CD4-positive, alpha-beta T cell (primary cell): ENCODE data around the gene SCAPER. TPM values are rescaled to one million over a fixed set of nuclear protein-coding genes. Genes with fewer than 3 reads are reported as not detected.
"Not testable (repeated sequence)": the region's sequence is repeated elsewhere in the genome, so short reads cannot be mapped to it uniquely, and the experiment has no call there.

Experiments
- ATAC-seq: fragments of 200-7000 bp; cut with Tn5 transposase; one replicate; pipeline ENCODE4 v1.10.0; 2022; ENCODE audit warnings: mild to moderate bottlenecking; ENCODE audit not compliant: poor library complexity
- CTCF ChIA-PET: fragments of 350-600 bp; sonication (Branson Sonifier 250); formaldehyde crosslinking; loops from one replicate; lab custom pipeline; 2021; ENCODE audit warnings: antibody characterized with exemption, inconsistent platforms; lab: Charles Lee
- POLR2A ChIA-PET: fragments of 350-600 bp; sonication (Branson Sonifier 250); formaldehyde crosslinking; loops from one replicate; lab custom pipeline; 2021; ENCODE audit warnings: antibody characterized with exemption, inconsistent platforms; lab: Charles Lee
- DNase-seq, 14 experiments: peaks; one replicate each; pipeline ENCODE4 v3.0.0-alpha.2; 2013 to 2020; ENCODE audit warnings: mixed read lengths in 2 of 14
- H3K27ac ChIP-seq, 2 donors: one replicate each; pipeline versions ENCODE4 v1.5.1 to v1.7.0; 2013; ENCODE audit warnings: low read length in 2 of 2, low read depth in 1 of 2, mild to moderate bottlenecking in 1 of 2
- H3K27me3 ChIP-seq, 2 experiments: 1 replicate in 1 of 2; 2 replicates in 1 of 2; pipeline versions ENCODE4 v1.6.1 to v1.7.0; 2013; ENCODE audit warnings: low read length in 2 of 2, control low read depth in 1 of 2, mild to moderate bottlenecking in 1 of 2, moderate library complexity in 1 of 2; ENCODE audit not compliant: insufficient read depth in 2 of 2, control insufficient read depth in 1 of 2
- H3K36me3 ChIP-seq: one replicate; pipeline ENCODE4 v1.6.1; 2013; ENCODE audit warnings: low read length, control low read depth; ENCODE audit not compliant: insufficient read depth
- H3K4me1 ChIP-seq: one replicate; pipeline ENCODE4 v1.6.1; 2013; ENCODE audit warnings: low read length, control low read depth; ENCODE audit not compliant: insufficient read depth
- H3K4me3 ChIP-seq: one replicate; pipeline ENCODE4 v1.5.1; 2013; ENCODE audit warnings: mild to moderate bottlenecking, low read length, moderate library complexity
- H3K9me3 ChIP-seq, 2 experiments: 1 replicate in 1 of 2; 2 replicates in 1 of 2; pipeline versions ENCODE4 v1.6.1 to v1.7.0; 2013; ENCODE audit warnings: low read length in 2 of 2, mild to moderate bottlenecking in 2 of 2, control low read depth in 1 of 2, moderate library complexity in 1 of 2; ENCODE audit not compliant: control insufficient read depth in 1 of 2, insufficient read depth in 1 of 2
- H3K27ac Mint-ChIP-seq: one replicate; pipeline ENCODE4 v1.8.0; 2020; ENCODE audit warnings: mixed read lengths
- H3K27me3 Mint-ChIP-seq: one replicate; pipeline ENCODE4 v1.8.0; 2021; ENCODE audit warnings: mixed read lengths
- H3K36me3 Mint-ChIP-seq: one replicate; pipeline ENCODE4 v1.8.0; 2021; ENCODE audit warnings: low read depth, mixed read lengths
- H3K4me1 Mint-ChIP-seq: one replicate; pipeline ENCODE4 v1.8.0; 2021; ENCODE audit warnings: low read depth, mixed read lengths
- H3K4me3 Mint-ChIP-seq: one replicate; pipeline ENCODE4 v1.8.0; 2020; ENCODE audit warnings: mild to moderate bottlenecking, mixed read lengths
- H3K9me3 Mint-ChIP-seq: one replicate; pipeline ENCODE4 v1.8.0; 2020; ENCODE audit warnings: mixed read lengths
- CTCF ChIP-seq: fragments of 200-600 bp; IDR thresholded peaks from one replicate; pipeline ENCODE4 v1.8.0; 2022; ENCODE audit warnings: antibody characterized with exemption, mild to moderate bottlenecking
- intact Hi-C, 2 experiments: fragments of 100-400 bp; cut with DNase I in 1 of 2; cut with micrococcal nuclease in 1 of 2; formaldehyde crosslinking; loops; one replicate each; pipeline versions ENCODE4 v1.15.1 to v1.9.0; 2023 to 2025; cut with DNase I, micrococcal nuclease
- total RNA-seq, 174 experiments: library from RNA in 2 of 174; stranded (reverse) in 2 of 174; gene quantifications; one replicate each; pipeline ENCODE4 v1.2.3 and lab custom pipeline; 2021 to 2026

Gene SCAPER
- total RNA-seq, 2 experiments from 2014 or later, result 40.3 to 41.2 TPM

GRCh38 chr15:76313731-76314130 lies 591.4 kb downstream of the SCAPER start:
- H3K27me3 Mint-ChIP-seq, result no peaks in the 10 kb centered on the region
- ChIA-PET POLR2A (no interaction called here), CTCF (no interaction called here)
- H3K4me3 Mint-ChIP-seq, result peak overlapping the region; percentile 49
- DNase-seq (no peak), ATAC-seq (no peak)
- H3K4me1 Mint-ChIP-seq, result peaks cover 21% of the 10 kb centered on the region
- H3K36me3 Mint-ChIP-seq, result no peaks in the 10 kb centered on the region
- no peaks in the 10 kb centered on the region for H3K36me3 ChIP-seq
- H3K27ac ChIP-seq, result no peak overlapping the region
- intact Hi-C loops, result no loop called here
- H3K4me1 ChIP-seq, result peaks cover 15% of the 10 kb centered on the region
- no peak for TF ChIP-seq CTCF
- peaks cover 0 to 4% of the 10 kb centered on the region in 2 experiments for H3K27me3 ChIP-seq
- no peaks in the 10 kb centered on the region for H3K9me3 Mint-ChIP-seq
- no peaks in the 10 kb centered on the region for H3K9me3 ChIP-seq
- no peak overlapping the region for H3K4me3 ChIP-seq
- H3K27ac Mint-ChIP-seq, result no peak overlapping the region

- Mint-ChIP-seq H3K4me3 (peak overlapping the region; percentile 93), H3K4me1 (peaks cover 26% of the 10 kb centered on the region)
- H3K36me3 Mint-ChIP-seq, H3K4me3 ChIP-seq, H3K9me3 Mint-ChIP-seq, DNase-seq, H3K36me3 ChIP-seq, H3K27ac Mint-ChIP-seq, intact Hi-C loops, CTCF ChIA-PET, H3K9me3 ChIP-seq, ATAC-seq, H3K27me3 ChIP-seq, H3K27me3 Mint-ChIP-seq, H3K27ac ChIP-seq: not testable (repeated sequence)
- POLR2A ChIA-PET, result interaction anchor here (1.0 kb wide), 1 partner anchor 27 kb away, joined by 3 read pairs; no protein-coding TSS in a partner anchor
- peaks cover 15% of the 10 kb centered on the region for H3K4me1 ChIP-seq
These were observed 592.0 kb downstream of the SCAPER start for GRCh38 chr15:76313175-76313567.

GRCh38 chr15:76312540-76313174 lies 592.5 kb downstream of the SCAPER start:
- intact Hi-C loops, result no loop called here
- Mint-ChIP-seq H3K27ac (peak overlapping the region; percentile 75), H3K4me3 (peak overlapping the region; percentile 93), H3K4me1 (peaks cover 30% of the 10 kb centered on the region), H3K27me3 (no peaks in the 10 kb centered on the region), H3K36me3 (no peaks in the 10 kb centered on the region), H3K9me3 (no peaks in the 10 kb centered on the region)
- DNase-seq (no peak), ATAC-seq (no peak)
- TF ChIP-seq CTCF, result no peak
- POLR2A ChIA-PET, result interaction anchor here (1.0 kb wide), 1 partner anchor 27 kb away, joined by 3 read pairs; no protein-coding TSS in a partner anchor
- CTCF ChIA-PET, result no interaction called here
- Histone ChIP-seq H3K36me3 (no peaks in the 10 kb centered on the region), H3K4me3 (no peak overlapping the region), H3K9me3 (no peaks in the 10 kb centered on the region), H3K27me3 (peaks cover 0 to 4% of the 10 kb centered on the region in 2 experiments), H3K4me1 (peaks cover 15% of the 10 kb centered on the region), H3K27ac (no peak overlapping the region)
